Motor neuron (in vitro differentiated cells): ENCODE data around the gene DENND4A. TPM values are rescaled to one million over a fixed set of nuclear protein-coding genes. Genes with fewer than 3 reads are reported as not detected.
"Not testable (repeated sequence)": the region's sequence is repeated elsewhere in the genome, so short reads cannot be mapped to it uniquely, and the experiment has no call there.

ENCODE experiments used
- ATAC-seq, 8 experiments: fragments of 200-7000 bp; cut with Tn5 transposase; replicated peaks in 6 of 8; 2 replicates each; pipeline ENCODE4 v1.8.0; 2021; ENCODE audit warnings: mild to moderate bottlenecking in 8 of 8, moderate library complexity in 8 of 8
- H3K27ac ChIP-seq, 2 donors: fragments of 250-450 bp; sonication (Bioruptor Pico); 2 replicates each; pipeline ENCODE4 v1.9.0; 2021; ENCODE audit warnings: antibody characterized with exemption in 2 of 2, mild to moderate bottlenecking in 2 of 2, moderate library complexity in 1 of 2
- H3K4me1 ChIP-seq, 2 donors: fragments of 250-450 bp; sonication (Bioruptor Pico); replicated peaks in 1 of 2; 2 replicates each; pipeline ENCODE4 v1.6.1; 2021; ENCODE audit warnings: antibody characterized with exemption in 2 of 2, mild to moderate bottlenecking in 2 of 2, moderate library complexity in 1 of 2
- H3K4me3 ChIP-seq, 5 donors: fragments of 250-450 bp; sonication (Bioruptor Pico); 2 replicates each; pipeline ENCODE4 v1.9.0; 2021; ENCODE audit warnings: antibody characterized with exemption in 5 of 5, mild to moderate bottlenecking in 5 of 5, moderate library complexity in 4 of 5
- WGBS, 10 experiments: fragments of 450-650 bp; shearing (Covaris generic); methylation state at CpG; one replicate each; pipeline ENCODE4 v1.0.0; 2022; 5-methylcytosine and 5-hydroxymethylcytosine counted together
- in situ Hi-C, 9 experiments: fragments of 400-800 bp; cut with MboI; loops; one replicate each; pipeline ENCODE4 v1.15.0; 2021; ENCODE audit warnings: low sequenced_read_pairs in 9 of 9, low pct_unique_long_range_greater_than_20kb in 2 of 9; ENCODE audit not compliant: unreplicated experiment in 9 of 9
- total RNA-seq, 8 experiments: library from RNA; unstranded; fragments of 300-600 nt; gene quantifications; 2 replicates each; pipeline versions ENCODE4 v1.2.3 to v1.2.4, GENCODE V29; 2022

Gene DENND4A
- total RNA-seq, 8 experiments from 2014 or later: 13.7 to 34.8 (median 23.4) TPM

- Histone ChIP-seq H3K4me1 (no peaks in the 10 kb centered on the region), H3K4me3 (no peak overlapping the region), H3K27ac (no peak overlapping the region)
- in situ Hi-C loops: no loop called here
- ATAC-seq: no peak
- WGBS, 10 experiments: 83 to 100% (median 100%) methylated on average over 1 to 4 of the region's 5 CpGs; no CpG with 5 or more reads in 1 of the 10 experiments
Observed at GRCh38 chr15:65758242-65758641, 33.9 kb downstream of the DENND4A start.

GRCh38 chr15:65757256-65757655 lies 34.8 kb downstream of the DENND4A start:
- H3K4me1 ChIP-seq: no peaks in the 10 kb centered on the region
- in situ Hi-C loops: no loop called here
- no peak for ATAC-seq
- 100% methylated on average over 1 to 2 of the region's 2 CpGs; no CpG with 5 or more reads in 5 of the 10 experiments for WGBS, 10 experiments
- no peak overlapping the region for H3K27ac ChIP-seq
- H3K4me3 ChIP-seq: no peak overlapping the region

- 59 to 92% (median 74%) methylated on average over 4 to 7 of the region's 7 CpGs; no CpG with 5 or more reads in 1 of the 10 experiments for WGBS, 10 experiments
- H3K4me1 ChIP-seq: no peaks in the 10 kb centered on the region
- peak in 1 of 8 experiments; percentile 32 for ATAC-seq
- no peak overlapping the region for H3K4me3 ChIP-seq
- in situ Hi-C loops: no loop called here
- H3K27ac ChIP-seq: no peak overlapping the region
Observed at GRCh38 chr15:65752151-65752700, 39.9 kb downstream of the DENND4A start.

DNA sequence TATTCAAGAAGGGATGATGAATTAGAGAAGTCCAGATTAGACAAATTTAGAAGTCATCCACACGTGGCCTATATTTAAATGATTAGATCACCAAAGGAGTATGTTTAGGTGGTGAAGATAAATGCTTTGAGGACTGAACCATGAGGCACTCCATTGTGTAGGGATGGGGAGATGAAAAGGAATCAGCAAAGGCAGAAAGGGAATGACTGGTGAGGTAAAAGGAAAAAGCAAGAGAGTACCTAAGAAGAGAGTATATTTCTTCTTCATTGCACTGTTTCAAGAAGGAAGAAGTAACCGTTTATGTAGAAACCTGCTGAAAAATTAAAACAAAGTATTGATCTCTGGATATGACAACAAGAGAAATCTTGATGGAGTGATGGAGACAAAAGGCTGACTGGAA lies 40.7 kb downstream of the DENND4A start:
- WGBS, 10 experiments: 61 to 100% (median 80%) methylated on average over 1 to 2 of the region's 2 CpGs; no CpG with 5 or more reads in 1 of the 10 experiments
- no peak for ATAC-seq
- H3K4me1 ChIP-seq: no peaks in the 10 kb centered on the region
- no peak overlapping the region for H3K27ac ChIP-seq
- H3K4me3 ChIP-seq: no peak overlapping the region
- in situ Hi-C loops: no loop called here

DNA sequence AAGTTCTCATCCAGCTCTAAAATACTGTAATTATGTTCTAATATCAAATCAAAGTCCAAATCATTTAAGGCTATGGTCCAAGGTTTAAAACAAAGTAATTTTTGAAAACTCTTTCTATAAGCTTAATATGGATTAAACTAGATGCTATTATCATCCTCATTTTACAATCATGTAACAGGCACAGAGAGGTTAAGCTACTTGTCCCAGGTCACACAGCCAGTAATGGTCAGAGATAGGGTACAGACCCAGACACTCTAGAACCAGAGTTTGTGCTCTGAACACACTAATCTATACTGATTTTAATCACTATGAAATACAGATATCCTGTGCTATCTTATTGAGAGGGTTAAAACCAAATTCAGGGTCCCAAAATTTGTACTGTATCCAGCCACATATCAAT lies 44.8 kb downstream of the DENND4A start:
- Histone ChIP-seq H3K4me3 (no peak overlapping the region), H3K4me1 (no peaks in the 10 kb centered on the region), H3K27ac (no peak overlapping the region)
- in situ Hi-C loops: no loop called here
- ATAC-seq: no peak

GRCh38 chr15:65743637-65744252 lies 48.3 kb downstream of the DENND4A start:
- H3K4me3 ChIP-seq: no peak overlapping the region
- in situ Hi-C loops: no loop called here
- no peak overlapping the region for H3K27ac ChIP-seq
- WGBS, 10 experiments: 50 to 100% (median 94%) methylated on average over 1 of the region's 1 CpG; no CpG with 5 or more reads in 2 of the 10 experiments
- no peaks in the 10 kb centered on the region for H3K4me1 ChIP-seq
- ATAC-seq: no peak

GRCh38 chr15:65740148-65740547 lies 51.9 kb downstream of the DENND4A start:
- H3K27ac ChIP-seq: no peak overlapping the region
- 75 to 100% (median 91%) methylated on average over 1 to 5 of the region's 5 CpGs; no CpG with 5 or more reads in 2 of the 10 experiments for WGBS, 10 experiments
- no peak for ATAC-seq
- H3K4me3 ChIP-seq: no peak overlapping the region
- H3K4me1 ChIP-seq: no peaks in the 10 kb centered on the region
- in situ Hi-C loops: no loop called here

DNA sequence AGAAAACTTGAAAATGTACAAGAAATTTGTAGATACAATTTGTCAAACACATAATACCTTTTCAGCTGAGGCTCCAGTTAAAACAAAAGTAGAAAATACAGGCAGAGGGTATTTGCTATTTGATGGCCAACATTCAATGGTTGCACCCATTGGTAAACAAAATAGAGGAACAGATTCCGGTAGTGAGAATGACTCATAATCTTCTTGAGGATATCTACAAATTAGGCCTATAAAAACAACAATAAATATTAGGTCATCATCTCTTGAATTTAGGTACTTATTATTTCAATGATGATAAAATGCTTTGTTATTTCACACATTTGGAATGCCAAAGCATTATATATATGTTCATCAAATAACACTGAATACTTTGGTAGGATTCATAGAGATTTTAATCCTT lies 53.4 kb downstream of the DENND4A start:
- no peak for ATAC-seq
- no peak overlapping the region for H3K27ac ChIP-seq
- H3K4me3 ChIP-seq: no peak overlapping the region
- in situ Hi-C loops: no loop called here
- whole genome bisulfite sequencing, 10 experiments: 14 to 100% (median 82%) methylated on average over 1 of the region's 1 CpG; no CpG with 5 or more reads in 2 of the 10 experiments
- no peaks in the 10 kb centered on the region for H3K4me1 ChIP-seq

- in situ Hi-C loops, ATAC-seq, H3K4me1 ChIP-seq, H3K4me3 ChIP-seq, H3K27ac ChIP-seq: not testable (repeated sequence)
- WGBS, 10 experiments: 60 to 75% methylated on average over 1 to 2 of the region's 4 CpGs; no CpG with 5 or more reads in 8 of the 10 experiments
Observed at GRCh38 chr15:65733599-65733998, 58.5 kb downstream of the DENND4A start.

- peaks cover 0 to 8% of the 10 kb centered on the region in 2 donors for H3K4me1 ChIP-seq
- 75 to 100% (median 100%) methylated on average over 1 to 2 of the region's 2 CpGs; no CpG with 5 or more reads in 1 of the 10 experiments for WGBS, 10 experiments
- H3K4me3 ChIP-seq: no peak overlapping the region
- no peak for ATAC-seq
- H3K27ac ChIP-seq: no peak overlapping the region
- in situ Hi-C loops: no loop called here
Observed at GRCh38 chr15:65732698-65733097, 59.4 kb downstream of the DENND4A start.

- Histone ChIP-seq H3K27ac (no peak overlapping the region), H3K4me1 (peaks cover 0 to 8% of the 10 kb centered on the region in 2 donors), H3K4me3 (no peak overlapping the region)
- ATAC-seq: no peak
- in situ Hi-C loops: no loop called here
Observed at GRCh38 chr15:65731926-65732325, 60.2 kb downstream of the DENND4A start.

DNA sequence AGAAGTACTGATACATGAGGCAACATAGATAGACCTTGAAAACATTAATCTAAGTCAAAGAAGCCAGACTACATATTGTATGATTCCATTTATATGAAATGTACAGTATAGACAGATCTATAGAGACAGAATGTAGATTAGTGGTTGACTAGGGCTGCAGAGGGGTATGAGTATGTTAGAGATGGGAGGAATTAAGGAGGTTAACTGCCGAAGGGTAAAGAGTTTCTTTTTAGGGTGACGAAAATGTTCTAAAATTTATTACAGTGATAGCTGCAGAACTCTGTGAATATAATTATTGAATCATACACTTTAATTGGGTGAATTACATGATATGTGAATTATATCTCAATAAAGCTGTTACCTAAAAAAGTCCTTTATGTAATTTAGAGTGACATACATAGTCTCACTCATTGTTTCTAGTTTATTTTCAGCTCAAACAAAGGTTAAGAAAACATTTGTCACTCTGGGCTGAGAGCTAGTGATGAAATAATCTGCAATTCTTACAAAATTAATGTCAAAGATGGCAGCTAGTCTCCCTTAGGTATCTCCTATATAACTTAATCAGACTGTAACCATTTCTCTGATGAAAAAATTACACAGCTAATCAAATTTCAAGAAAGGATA lies 61.4 kb downstream of the DENND4A start:
- WGBS, 10 experiments: 80 to 100% (median 89%) methylated on average over 1 to 2 of the region's 2 CpGs; no CpG with 5 or more reads in 1 of the 10 experiments
- in situ Hi-C loops: no loop called here
- peak in 4 of 8 experiments; percentile 48 to 85 (median 76) for ATAC-seq

GRCh38 chr15:65724464-65725215 lies 67.5 kb downstream of the DENND4A start:
- H3K4me1 ChIP-seq: no peaks in the 10 kb centered on the region
- in situ Hi-C loops: no loop called here
- H3K27ac ChIP-seq: no peak overlapping the region
- WGBS, 10 experiments: 74 to 100% (median 100%) methylated on average over 1 to 3 of the region's 3 CpGs; no CpG with 5 or more reads in 1 of the 10 experiments
- no peak overlapping the region for H3K4me3 ChIP-seq
- ATAC-seq: no peak

More for the DNA sequence above, 61.4 kb downstream of the DENND4A start:
- Histone ChIP-seq H3K27ac (peak overlapping the region in 1 of 2 donors; percentile 33), H3K4me3 (no peak overlapping the region), H3K4me1 (peaks cover 0 to 8% of the 10 kb centered on the region in 2 donors)
